IMR-90 (cell line): Measurements from ENCODE around the gene SVIL.

Experiments
- BHLHE40 ChIP-seq: fragments of 150-350 bp; IDR thresholded peaks from 2 replicates; pipeline ENCODE4 v1.6.1; 2016; ENCODE audit warnings: mild to moderate bottlenecking, low read depth, low read length
- CHD1 ChIP-seq: IDR thresholded peaks from 2 replicates; pipeline ENCODE4 v1.6.1; 2012; ENCODE audit warnings: low read depth, low read length, improper control_type of control experiment
- CTCF ChIP-seq: conservative IDR thresholded peaks from 2 replicates; pipeline ENCODE4 v1.5.1; 2012; ENCODE audit warnings: mild to moderate bottlenecking, low read depth, low read length, improper control_type of control experiment
- ELK1 ChIP-seq: fragments of 150-350 bp; IDR thresholded peaks from 2 replicates; pipeline ENCODE4 v1.6.1; 2016; ENCODE audit warnings: low read depth, mild to moderate bottlenecking, low read length, moderate library complexity, borderline replicate concordance
- MAZ ChIP-seq: IDR thresholded peaks from 2 replicates; pipeline ENCODE4 v1.6.1; 2012; ENCODE audit warnings: low read depth, mild to moderate bottlenecking, low read length, improper control_type of control experiment, moderate library complexity, borderline replicate concordance
- MXI1 ChIP-seq: IDR thresholded peaks from 2 replicates; pipeline ENCODE4 v1.6.1; 2012; ENCODE audit warnings: low read depth, mild to moderate bottlenecking, low read length, moderate library complexity, borderline replicate concordance
- POLR2A ChIP-seq: IDR thresholded peaks from 2 replicates; pipeline ENCODE4 v1.6.1; 2012; ENCODE audit warnings: mild to moderate bottlenecking, low read depth, low read length
- RAD21 ChIP-seq: IDR thresholded peaks from 2 replicates; pipeline ENCODE4 v1.6.1; 2012; ENCODE audit warnings: low read length, improper control_type of control experiment
- RCOR1 ChIP-seq: IDR thresholded peaks from 2 replicates; pipeline ENCODE4 v1.6.1; 2012; ENCODE audit warnings: mild to moderate bottlenecking, low read length, improper control_type of control experiment; ENCODE audit not compliant: insufficient replicate concordance
- SMC3 ChIP-seq: fragments of 150-350 bp; IDR thresholded peaks from 2 replicates; pipeline ENCODE4 v1.6.1; 2016; ENCODE audit warnings: low read depth, mild to moderate bottlenecking, antibody characterized with exemption, low read length, moderate library complexity

- peak; percentile 19; the same call in 1 of the 2 replicates for TF ChIP-seq CTCF
- TF ChIP-seq CHD1, result no peak
- TF ChIP-seq RCOR1, result no peak
- peak; percentile 14; the same call in 1 of the 2 replicates for TF ChIP-seq RAD21
- no peak for TF ChIP-seq POLR2A
- TF ChIP-seq MAZ, result no peak
- no peak for TF ChIP-seq MXI1
- TF ChIP-seq SMC3, result no peak
- TF ChIP-seq ELK1, result no peak
- no peak for TF ChIP-seq BHLHE40
These were observed 164.4 kb downstream of the SVIL start for GRCh38 chr10:29470355-29470705.
